Chondrocyte (in vitro differentiated cells): ENCODE data around the gene NPHP4. TPM values are rescaled to one million over a fixed set of nuclear protein-coding genes. Genes with fewer than 3 reads are reported as not detected.

Experiments
- DNase-seq: peaks from one replicate; pipeline ENCODE4 v3.0.0; 2021; ENCODE audit warnings: mixed read lengths, low spot score
- H3K27ac Mint-ChIP-seq: one replicate; pipeline ENCODE4 v1.8.0; 2021; ENCODE audit warnings: mild to moderate bottlenecking, moderate library complexity, mixed read lengths; ENCODE audit not compliant: unreplicated experiment
- H3K27me3 Mint-ChIP-seq: 2 replicates; pipeline ENCODE4 v1.8.0; 2021; ENCODE audit warnings: low read depth, mixed read lengths
- H3K36me3 Mint-ChIP-seq: 2 replicates; pipeline ENCODE4 v1.8.0; 2021; ENCODE audit warnings: low read depth, mixed read lengths
- H3K4me1 Mint-ChIP-seq: 2 replicates; pipeline ENCODE4 v1.8.0; 2021; ENCODE audit warnings: low read depth, mild to moderate bottlenecking, mixed read lengths
- H3K4me3 Mint-ChIP-seq: one replicate; pipeline ENCODE4 v1.8.0; 2021; ENCODE audit warnings: mild to moderate bottlenecking, moderate library complexity, mixed read lengths; ENCODE audit not compliant: unreplicated experiment
- H3K9me3 Mint-ChIP-seq: 2 replicates; pipeline ENCODE4 v1.8.0; 2021; ENCODE audit warnings: low read depth, mixed read lengths
- CTCF ChIP-seq: fragments of 200-600 bp; sonication (generic); IDR thresholded peaks from 2 replicates; pipeline ENCODE4 v1.5.0; 2021; ENCODE audit warnings: antibody characterized with exemption, mild to moderate bottlenecking, moderate library complexity
- total RNA-seq: library from RNA; stranded (reverse); gene quantifications from 3 replicates; pipeline ENCODE4 v1.2.1, GENCODE V29; 2021

Gene NPHP4
- total RNA-seq, 1 donor from 2014 or later = 8.7 TPM

- Mint-ChIP-seq H3K27ac (no peak overlapping the region), H3K36me3 (no peaks in the 10 kb centered on the region), H3K4me1 (no peaks in the 10 kb centered on the region)
Measured at GRCh38 chr1:6006882-6007281, 14.7 kb upstream of the NPHP4 start.

GRCh38 chr1:6005276-6005917 is 13.2 kb upstream of the NPHP4 start:
- no peaks in the 10 kb centered on the region for H3K4me1 Mint-ChIP-seq
- H3K27ac Mint-ChIP-seq = no peak overlapping the region
- DNase-seq = peak; percentile 75
- H3K36me3 Mint-ChIP-seq = no peaks in the 10 kb centered on the region
- no peaks in the 10 kb centered on the region for H3K9me3 Mint-ChIP-seq
- peaks cover 16% of the 10 kb centered on the region for H3K27me3 Mint-ChIP-seq
- TF ChIP-seq CTCF = no peak
- no peak overlapping the region for H3K4me3 Mint-ChIP-seq

More at GRCh38 chr1:6006882-6007281, 14.7 kb upstream of the NPHP4 start:
- no peak overlapping the region for H3K4me3 Mint-ChIP-seq
- peak; percentile 70 for DNase-seq
- peaks cover 16% of the 10 kb centered on the region for H3K27me3 Mint-ChIP-seq
- no peaks in the 10 kb centered on the region for H3K9me3 Mint-ChIP-seq
- TF ChIP-seq CTCF = no peak

GRCh38 chr1:6004412-6005123 is 12.3 kb upstream of the NPHP4 start:
- DNase-seq = peak; percentile 46
- peaks cover 16% of the 10 kb centered on the region for H3K27me3 Mint-ChIP-seq
- no peaks in the 10 kb centered on the region for H3K9me3 Mint-ChIP-seq
- H3K4me3 Mint-ChIP-seq = no peak overlapping the region
- H3K27ac Mint-ChIP-seq = no peak overlapping the region
- no peaks in the 10 kb centered on the region for H3K36me3 Mint-ChIP-seq
- H3K4me1 Mint-ChIP-seq = no peaks in the 10 kb centered on the region
- no peak for TF ChIP-seq CTCF

- Mint-ChIP-seq H3K27ac (no peak overlapping the region), H3K4me3 (no peak overlapping the region), H3K36me3 (no peaks in the 10 kb centered on the region)
Measured at GRCh38 chr1:6003568-6004411, 11.6 kb upstream of the NPHP4 start.

More at GRCh38 chr1:6003568-6004411, 11.6 kb upstream of the NPHP4 start:
- no peak for TF ChIP-seq CTCF
- H3K4me1 Mint-ChIP-seq = no peaks in the 10 kb centered on the region
- H3K27me3 Mint-ChIP-seq = peaks cover 16% of the 10 kb centered on the region
- H3K9me3 Mint-ChIP-seq = no peaks in the 10 kb centered on the region
- peak; percentile 20 for DNase-seq
